Stimulated activated naive CD8-positive, alpha-beta T cell treated with anti-CD3 and anti-CD28 coated beads, Interleukin-15, Interleukin-2, amounts not matched to agents 100 U/mL and 50 U/mL, for 24 hours (primary cell): ENCODE measurements around the gene CRLF1.
"Not testable (repeated sequence)": the region's sequence is repeated elsewhere in the genome, so short reads cannot be mapped to it uniquely, and the experiment has no call there.

ENCODE experiments used
- ATAC-seq: fragments of 150-1000 bp; cut with Tn5 transposase; one replicate; pipeline ENCODE4 v1.10.0; 2021
- DNase-seq: peaks from one replicate; pipeline ENCODE4 v3.0.0; 2021

CRLF1 gene

DNA sequence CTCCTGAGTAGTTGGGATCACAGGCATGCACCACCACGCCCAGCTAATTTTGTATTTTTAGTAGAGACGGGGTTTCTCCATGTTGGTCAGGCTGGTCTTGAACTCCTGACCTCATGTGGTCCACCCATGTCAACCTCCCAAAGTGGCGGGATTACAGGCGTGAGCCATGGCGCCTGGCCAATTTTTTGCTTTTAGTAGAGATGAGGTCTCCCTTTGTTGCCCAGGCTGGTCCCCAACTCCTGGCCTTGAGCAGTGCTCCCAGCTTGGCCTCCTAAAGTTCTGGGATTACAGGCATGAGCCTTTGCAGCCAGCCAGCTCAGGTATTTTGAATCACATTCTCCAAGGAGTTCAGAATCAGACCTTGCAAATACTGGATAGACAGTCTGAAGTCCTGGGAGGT, 13.9 kb downstream of the CRLF1 start:
- DNase-seq, ATAC-seq: not testable (repeated sequence)

DNA sequence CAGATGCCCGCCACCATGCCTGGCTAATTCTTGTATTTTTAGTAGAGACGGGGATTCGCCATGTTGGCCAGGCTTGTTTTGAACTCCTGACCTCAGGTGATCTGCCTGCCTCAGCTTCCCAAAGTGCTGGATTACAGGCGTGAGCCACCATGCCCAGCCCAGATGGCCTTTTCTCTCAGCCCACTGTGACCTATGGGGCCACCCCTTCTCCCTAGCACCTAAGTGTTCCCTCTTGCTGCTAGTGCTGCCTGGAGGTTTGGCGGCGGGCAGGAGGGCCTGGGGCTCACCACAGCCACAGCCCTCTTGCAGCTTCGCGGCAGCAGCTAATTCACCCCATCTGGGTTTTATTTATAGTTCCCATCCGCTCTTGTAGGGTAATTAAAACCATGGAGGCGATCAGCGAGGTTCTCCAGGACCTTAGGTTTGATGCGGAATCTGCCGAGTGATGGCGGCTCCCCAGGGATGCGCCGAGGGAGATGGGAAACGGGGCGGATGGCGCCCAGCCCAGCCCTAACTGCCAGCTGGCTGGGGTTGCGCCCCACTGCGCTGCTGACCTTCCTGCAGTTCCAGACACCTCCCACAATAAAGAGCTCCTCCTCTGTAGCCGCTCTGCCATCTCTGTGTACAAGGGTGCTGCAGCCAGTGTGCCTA, 14.7 kb downstream of the CRLF1 start:
- ATAC-seq = no peak
- no peak for DNase-seq

DNA sequence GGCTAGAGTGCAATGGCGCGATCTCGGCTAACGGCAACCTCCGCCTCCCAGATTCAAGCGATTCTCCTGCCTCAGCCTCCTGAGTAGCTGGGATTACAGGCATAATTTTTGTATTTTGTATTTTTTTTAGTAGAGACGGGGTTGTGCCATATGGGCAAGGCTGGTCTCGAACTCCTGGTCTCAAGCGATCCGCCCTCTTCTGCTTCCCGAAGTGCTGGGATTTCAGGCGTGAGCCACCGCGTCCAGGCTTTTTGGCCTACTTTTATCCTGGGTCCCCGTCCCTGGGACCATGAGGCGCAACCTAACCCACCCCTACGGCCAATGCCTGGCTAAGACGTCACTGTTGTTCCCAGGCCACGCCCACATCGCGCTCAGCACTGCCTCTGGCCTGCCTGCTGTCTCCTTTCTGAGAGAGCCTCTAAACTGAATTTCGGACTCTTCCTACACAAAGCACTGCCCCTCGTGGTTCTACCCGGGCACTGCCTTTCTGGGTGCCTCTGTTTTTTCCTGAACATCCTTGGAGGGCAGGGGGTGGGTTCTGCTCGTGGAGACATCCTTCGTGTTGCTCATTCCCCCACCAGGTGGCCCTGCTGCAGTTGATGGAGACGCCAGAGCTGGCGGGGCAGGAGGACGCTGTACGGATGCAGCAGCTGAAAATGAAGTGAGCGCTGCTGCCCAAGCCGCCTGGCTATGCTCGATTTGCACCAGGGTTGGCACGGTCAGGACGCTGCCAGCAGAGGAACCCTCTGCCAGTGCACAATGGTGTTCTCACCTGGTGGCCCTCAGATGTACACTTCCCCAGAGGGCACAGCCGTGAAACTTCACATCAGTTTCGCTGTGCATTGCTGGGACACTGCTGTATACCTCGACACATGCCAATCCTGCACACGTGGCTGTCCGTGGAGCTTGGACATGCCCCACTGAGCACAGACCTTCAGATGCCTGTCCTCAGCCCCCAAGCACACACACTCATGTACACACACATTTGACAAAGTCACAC, 16.0 kb downstream of the CRLF1 start:
- ATAC-seq (no peak), DNase-seq (no peak)

DNA sequence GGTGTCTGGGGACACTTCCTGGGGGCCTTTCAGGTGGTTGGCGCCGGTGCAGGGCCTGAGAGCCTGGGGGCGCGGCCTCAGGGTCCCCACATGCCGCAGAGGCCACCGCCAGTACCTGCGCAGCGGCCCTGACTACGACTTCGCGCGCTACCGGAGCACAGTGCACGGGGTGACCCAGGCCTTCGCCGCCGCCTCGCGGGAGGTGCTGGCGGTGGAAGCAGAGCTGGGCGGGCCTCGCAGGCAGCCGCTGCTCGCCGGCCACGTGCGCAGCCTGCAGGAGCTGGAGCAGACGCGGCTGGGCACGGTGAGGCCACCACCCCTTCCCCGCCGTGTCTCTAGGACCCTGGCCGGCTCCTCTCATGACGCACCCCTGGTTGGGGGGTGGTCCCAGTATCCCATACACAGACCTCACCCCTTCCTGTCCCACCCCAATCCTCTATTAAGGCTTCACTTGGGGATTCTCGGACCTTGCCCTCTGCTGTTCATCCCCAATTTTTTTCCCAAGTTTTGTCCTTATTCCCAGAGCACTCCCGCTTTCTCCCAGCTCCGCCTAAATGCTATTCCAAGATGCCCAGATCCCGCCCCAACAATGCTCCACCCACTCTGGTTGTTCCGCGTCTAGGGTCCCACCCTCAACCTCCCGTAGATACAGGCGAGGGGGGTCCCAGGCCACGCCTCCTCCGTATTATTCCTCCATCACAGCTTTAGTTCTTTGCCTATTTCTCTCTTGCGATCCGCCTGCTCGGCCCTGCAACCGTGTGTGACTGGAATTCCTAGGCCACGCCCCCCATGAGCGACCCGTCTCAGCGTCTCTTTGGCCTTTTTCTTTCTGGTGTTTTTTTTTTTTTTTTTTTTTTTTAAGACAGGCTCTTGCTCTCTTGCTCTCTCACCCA, 17.0 kb downstream of the CRLF1 start:
- DNase-seq (peak; percentile 73), ATAC-seq (peak; percentile 48)

DNA sequence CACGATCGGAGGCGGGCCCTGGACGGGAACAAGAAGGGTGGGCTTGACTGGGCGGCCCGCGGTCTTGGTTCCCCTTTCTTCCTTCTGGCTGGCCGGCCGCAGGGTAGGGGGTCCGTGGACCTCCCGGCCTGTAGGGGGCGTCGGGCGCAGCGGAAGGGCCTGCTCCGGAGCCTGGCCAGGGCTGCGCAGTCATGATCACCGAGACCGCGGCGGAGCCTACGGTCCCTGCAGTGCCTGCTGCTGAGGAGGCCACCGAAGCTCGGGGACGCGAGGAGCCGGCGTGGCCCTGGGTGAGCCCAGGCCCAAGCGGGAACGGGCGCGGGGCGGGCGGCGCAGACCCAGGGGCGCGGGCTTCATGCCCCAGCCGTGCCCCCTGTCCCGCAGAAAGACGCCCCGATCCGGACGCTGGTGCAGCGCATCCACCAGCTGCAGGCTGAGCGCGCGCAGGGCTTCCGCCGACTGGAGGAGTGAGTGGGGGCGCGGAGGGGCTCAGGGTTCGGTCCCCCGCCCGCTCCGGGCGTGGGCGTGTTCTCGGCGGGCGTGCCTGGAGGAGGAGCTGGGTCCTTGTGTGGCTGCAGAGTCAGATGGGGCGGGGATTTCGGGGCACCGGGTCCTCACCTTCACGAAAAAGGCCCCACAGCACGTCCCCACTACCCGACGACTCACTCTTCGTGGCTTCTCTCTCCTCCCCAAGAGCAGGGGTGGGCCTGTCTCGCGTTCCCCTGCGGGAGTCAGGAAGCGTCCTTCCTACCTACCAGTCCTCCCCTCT, 17.8 kb downstream of the CRLF1 start, which contains the start of gene REX1BD:
Gene REX1BD, plus strand, starts transcription at position 188 of the 769 bp plus-strand sequence. Its CDS starts 4 bp downstream, at position 192.
- peak; percentile 89 for ATAC-seq
- DNase-seq = peak; percentile 93

DNA sequence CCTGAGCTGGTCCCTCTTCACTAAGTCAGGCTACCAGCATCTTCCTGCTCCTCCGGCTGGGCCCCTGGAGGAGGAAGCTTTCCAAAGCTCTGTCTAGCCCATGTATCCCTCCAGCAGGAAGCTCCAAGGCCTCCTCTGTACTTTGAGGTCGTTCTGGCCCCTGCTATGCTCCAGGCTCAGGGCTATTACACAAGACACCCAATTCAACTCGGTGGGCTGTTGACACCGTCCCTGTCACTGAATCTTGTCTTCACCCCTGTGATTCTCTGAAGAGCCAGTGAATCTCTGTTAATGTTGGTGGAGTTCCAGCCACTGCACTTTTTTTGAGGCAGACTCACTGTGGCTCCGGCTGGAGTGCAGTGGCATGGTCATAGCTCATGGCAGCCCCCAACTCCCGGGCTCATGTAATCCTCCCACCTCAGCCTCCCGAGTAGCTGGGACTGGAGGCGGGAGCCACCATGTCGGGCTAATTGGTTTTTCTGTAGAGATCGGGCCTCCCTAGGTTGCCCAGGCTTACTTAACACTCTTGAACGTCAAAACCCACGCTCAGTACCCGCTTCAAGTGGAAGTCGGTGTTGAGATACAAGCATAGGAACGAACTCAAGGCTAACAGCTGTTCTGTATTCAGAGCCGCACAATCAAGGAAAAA, 18.5 kb downstream of the CRLF1 start:
- ATAC-seq (no peak), DNase-seq (no peak)

DNA sequence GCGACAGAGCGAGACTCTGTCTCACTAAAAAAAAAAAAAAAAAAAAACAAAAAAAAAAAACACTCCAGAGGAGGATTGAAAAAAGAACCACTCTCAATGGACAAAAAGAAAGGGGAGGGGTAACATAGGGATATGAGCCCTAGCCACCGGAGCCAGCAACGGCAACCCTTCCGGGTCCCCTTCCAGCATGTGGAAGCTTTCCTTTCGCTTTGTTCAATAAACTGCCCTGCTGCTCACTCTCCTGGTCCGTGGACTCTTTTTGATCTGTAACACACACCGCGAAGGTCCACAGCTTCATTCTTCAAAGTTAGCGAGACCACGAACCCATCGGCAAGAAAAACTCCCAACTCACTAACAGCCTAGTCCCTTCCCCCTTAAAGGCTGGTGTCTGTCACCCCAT, 19.0 kb downstream of the CRLF1 start:
- ATAC-seq = no peak
- no peak for DNase-seq

DNA sequence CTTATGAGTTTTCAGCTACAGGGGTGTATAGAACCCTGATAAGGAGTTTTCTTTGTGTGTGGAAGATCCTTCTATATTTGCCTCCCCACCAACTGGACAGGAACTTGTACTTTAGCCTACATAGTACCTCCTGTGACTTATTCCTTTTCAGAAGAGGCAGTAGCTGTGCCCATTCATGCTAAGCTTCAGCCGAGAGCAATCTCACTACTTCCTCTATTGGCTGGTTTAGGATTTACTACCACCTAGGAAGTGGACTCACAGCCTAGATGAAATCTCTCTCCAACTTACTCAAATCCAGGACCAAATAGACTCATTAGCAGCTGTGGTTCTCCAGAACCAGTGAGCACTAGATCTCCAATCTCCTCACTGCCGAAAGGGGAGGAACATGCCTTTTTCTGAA, 20.3 kb downstream of the CRLF1 start:
- ATAC-seq (no peak), DNase-seq (no peak)

DNA sequence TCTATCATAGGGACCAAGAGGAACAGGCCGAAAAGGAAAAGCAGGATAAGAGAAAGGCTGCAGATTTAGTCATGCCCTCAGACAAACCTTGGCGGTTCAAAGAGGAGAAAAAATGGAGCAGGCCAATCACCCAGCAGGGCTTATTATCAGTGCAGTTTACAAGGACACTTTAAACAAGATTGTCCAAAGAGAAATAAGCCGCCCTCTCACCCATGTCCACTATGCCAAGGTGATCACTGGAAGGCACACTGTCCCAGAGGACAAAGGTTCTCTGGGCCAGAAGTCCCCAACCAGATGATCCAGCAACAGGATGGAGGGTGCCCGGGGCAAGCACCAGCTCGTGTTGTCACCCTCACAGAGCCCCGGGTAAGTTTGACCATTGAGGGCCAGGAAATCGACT, 26.3 kb downstream of the CRLF1 start:
- no peak for DNase-seq
- ATAC-seq = no peak

DNA sequence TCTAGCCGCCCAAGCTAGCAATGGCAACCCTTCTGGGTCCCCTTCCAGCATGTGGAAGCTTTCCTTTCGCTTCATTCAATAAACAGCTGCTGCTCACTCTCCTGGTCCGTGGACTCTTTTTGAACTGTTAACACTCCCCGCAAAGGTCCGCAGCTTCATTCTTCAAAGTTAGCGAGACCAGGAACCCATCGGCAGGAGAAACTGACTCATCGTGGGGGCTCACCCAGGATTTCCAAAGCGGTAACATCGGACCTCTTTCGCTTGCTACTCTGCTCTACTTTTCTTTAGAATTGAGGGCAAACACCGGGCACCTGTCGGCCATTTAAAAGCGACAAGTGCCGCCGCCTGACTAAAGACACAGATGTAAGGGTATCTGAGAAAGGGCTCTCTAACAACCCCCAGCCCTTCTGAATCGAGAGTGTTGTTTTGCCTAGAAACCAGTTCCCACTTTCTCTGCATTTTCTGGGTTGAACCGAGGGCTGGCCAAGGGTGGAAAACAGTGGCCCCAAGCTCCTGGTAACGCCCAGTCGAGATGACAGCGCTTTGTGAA, 29.2 kb downstream of the CRLF1 start:
- ATAC-seq = no peak
- DNase-seq = no peak

DNA sequence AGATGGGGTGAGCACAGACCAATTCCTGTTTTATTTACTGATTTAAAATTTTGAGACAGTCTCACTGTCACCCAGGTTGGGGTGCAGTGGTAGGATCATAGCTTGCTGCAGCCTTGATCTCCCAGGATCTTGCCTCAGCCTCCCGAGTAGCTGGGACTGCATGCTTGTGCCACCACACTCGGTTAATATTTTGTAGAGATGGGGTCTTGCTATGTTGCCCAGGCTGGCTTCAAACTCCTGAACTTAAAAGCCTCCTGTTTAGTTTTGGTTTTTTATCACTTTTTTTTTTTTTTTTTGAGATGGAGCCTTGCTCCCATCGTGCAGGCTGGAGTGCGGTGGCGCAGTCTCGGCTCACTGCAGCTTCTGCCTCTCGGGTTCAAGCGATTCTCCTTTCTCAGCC, 30.2 kb downstream of the CRLF1 start:
- ATAC-seq (no peak), DNase-seq (no peak)

DNA sequence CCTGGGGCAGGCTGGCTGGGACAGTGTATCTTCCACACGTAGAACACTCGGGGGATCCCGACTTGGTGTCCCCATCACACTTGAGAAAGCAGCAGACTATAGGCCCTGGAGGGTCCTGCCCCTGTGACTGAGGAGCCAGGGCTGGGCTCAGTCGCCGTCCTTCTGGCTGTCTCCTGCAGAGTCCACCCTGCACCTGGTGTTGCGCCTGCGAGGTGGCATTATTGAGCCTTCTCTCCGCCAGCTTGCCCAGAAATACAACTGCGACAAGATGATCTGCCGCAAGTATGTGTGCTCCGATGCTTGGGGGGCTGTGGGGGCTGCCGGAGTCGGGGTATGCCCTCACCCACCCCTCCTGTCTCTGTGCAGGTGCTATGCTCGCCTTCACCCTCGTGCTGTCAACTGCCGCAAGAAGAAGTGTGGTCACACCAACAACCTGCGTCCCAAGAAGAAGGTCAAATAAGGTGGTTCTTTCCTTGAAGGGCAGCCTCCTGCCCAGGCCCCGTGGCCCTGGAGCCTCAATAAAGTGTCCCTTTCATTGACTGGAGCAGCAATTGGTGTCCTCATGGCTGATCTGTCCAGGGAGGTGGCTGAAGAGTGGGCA, 31.8 kb downstream of the CRLF1 start:
- DNase-seq (no peak), ATAC-seq (no peak)

DNA sequence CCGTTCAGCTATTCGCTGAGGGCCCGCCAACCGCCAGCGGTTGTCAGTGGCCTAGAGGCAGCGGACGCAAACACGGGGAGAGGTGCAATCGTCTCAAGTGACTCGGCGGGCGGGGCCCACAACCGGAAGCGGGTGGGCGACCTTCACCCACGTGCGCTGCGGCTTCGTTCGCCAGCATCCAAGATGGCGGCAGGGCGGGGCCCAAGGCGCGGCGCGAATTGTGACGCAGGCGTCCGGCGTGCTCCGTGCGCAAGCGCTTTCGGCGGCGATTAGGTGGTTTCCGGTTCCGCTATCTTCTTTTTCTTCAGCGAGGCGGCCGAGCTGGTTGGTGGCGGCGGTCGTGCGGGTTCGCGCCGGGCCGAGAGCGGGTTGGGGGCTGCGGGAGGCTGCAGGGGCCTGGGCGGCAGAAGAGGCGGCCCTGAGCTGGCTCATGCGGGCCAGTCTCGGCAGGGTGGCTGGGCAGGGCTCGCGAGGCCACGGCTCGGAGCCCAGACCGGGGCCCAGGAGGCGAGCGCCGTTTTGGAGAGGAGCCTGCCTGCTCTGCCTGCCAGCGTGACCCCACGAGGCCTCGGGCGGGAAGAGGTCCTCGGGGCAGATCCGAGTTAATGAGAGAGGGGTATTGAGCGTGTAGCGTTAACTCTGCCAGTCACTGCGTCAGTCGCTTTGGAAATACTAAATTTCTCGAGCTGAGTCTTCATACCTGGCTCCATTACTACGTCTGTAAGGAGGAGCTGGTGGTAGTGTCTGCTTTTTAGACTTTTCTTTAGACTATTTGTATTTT, 34.8 kb downstream of the CRLF1 start, which contains the start of gene UBA52:
Gene UBA52, plus strand, starts transcription at position 294 of the 781 bp plus-strand sequence. CDS start 1,444 bp downstream, outside the sequence.
- DNase-seq (peak; percentile 99), ATAC-seq (peak; percentile 93)

DNA sequence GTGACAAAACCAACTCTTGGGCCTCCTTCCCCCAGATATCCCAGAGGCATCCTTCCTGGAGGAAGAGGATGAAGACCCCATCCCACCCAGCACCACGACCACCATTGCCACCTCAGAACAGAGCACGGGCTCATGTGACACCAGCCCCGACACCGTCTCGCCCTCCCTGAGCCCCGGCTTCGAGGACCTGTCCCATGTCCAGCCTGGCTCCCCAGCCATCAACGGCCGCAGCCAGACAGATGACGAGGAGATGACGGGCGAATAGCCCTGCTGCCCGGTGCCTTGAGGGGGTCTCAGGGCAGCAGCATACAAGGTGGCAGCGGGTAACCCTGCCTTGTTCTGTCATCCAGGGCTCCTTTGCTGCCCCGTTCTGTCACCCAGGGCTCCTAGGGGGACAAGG, 38.2 kb downstream of the CRLF1 start:
- no peak for ATAC-seq
- DNase-seq = no peak

DNA sequence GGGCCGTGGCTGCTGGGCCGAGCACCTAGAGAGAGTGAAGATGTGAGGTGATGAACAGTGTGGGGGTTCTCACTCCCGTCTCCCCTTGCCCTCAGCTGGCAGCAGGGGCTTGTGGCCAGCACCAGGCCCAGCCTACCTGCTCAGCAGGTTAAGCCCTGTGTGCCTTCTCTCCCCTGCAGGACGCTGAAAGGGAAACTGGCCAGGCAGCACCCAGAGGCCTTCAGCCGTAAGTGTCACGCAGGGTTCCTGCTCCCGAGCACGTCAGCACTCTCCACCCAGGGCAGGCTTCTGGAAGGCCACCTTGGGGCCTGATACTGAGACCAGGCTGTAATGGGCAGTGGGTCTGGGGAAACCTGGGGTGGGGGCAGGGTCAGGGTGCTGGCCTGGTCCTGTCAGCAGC, 39.6 kb downstream of the CRLF1 start:
- DNase-seq (no peak), ATAC-seq (no peak)

DNA sequence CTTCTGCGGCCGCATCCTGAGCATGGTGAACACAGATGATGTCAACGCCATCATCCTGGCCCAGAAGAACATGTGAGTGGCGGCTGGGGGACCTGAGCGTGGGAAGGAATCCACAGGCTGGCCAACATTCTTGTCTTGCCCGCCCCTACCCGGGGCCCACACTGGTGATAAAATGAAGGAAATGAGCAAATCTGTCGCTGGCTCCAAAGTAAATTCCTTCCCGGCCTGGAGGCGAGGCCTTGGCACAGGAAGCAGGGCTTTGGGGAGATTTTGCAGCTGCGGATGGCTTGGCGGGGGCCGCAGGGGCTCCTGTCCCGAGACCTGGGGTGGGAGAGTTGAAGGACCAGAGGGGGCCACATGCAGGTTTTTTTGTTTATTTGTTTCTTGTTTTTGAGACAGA, 44.5 kb downstream of the CRLF1 start:
- DNase-seq (no peak), ATAC-seq (no peak)

DNA sequence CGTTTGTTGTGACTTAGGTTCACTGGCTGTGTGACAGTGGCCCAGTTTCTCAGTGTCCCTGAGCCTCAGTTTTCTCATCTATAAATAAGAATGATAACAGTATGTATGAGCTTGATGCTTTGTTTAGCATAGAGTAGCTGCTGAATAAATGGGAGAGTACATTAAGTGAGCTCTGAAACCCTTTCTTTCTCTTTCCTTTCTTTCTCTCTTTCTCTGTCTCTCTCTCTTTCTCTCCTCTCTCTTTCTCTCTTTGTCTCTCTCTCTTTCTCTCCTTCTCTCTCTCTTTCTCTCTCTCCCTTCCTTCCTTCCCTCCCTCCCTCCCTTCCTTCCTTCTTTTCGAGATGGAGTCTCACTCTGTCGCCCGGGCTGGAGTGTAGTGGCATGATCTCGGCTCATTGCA, 46.9 kb downstream of the CRLF1 start:
- no peak for DNase-seq
- ATAC-seq = no peak

DNA sequence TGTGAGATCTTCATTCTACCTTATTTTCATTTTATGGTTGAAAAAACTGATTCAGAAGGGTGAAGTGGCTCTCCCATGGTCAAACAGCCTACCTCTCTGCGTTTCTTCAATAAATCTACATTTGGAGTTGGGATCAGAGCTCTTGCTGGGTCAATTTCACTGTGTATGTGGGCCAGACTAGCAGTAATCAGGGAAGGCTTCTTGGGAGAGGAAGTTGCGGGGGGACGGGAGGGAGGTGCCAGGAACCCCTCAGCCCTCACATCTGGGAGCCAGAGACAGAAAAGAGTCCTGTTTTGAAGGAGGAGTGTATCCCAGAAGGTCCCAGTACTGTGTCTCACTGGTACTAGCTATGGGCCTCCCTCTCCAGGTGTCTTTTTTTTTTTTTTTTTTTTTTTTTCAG, 48.0 kb downstream of the CRLF1 start:
- DNase-seq (no peak), ATAC-seq (no peak)

DNA sequence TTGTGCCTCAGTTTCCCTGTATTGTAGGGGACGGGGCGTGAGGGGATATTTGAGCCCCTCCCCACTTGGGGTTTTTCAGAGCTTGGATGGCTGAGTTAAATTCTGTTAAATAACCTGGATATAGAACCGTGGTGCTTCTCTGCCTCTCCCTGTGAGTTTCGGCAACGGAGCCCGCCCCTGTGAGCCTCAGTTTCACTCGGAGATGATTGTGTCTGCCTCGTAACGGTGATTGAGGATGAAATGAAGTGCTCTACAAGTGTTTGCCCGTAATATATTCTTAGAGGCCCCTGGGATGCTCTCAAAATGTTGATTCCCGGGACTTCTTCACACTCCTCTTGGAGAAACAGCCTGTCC, 48.4 kb downstream of the CRLF1 start:
- DNase-seq (no peak), ATAC-seq (no peak)
